NT2/D1 (cell line): ENCODE results near the gene ACTN2.

Experiments
- DNase-seq: peaks from one replicate; pipeline ENCODE4 v3.0.0-alpha.2; 2011; ENCODE audit warnings: low read depth, low spot score
- H3K27me3 ChIP-seq: 2 replicates; pipeline ENCODE4 v1.6.0; 2011; ENCODE audit warnings: mild to moderate bottlenecking; ENCODE audit not compliant: insufficient read length, insufficient read depth
- H3K36me3 ChIP-seq: 2 replicates; pipeline ENCODE4 v1.6.1; 2011; ENCODE audit warnings: mild to moderate bottlenecking, low read length, mixed read lengths; ENCODE audit not compliant: insufficient read depth, insufficient read length
- H3K4me1 ChIP-seq: 2 replicates; pipeline ENCODE4 v1.5.1; 2011; ENCODE audit not compliant: insufficient read depth, insufficient read length
- H3K4me3 ChIP-seq: 2 replicates; pipeline ENCODE4 v1.5.1; 2011; ENCODE audit warnings: low read depth; ENCODE audit not compliant: insufficient read length
- H3K9ac ChIP-seq: 2 replicates; pipeline ENCODE4 v1.6.0; 2011; ENCODE audit warnings: low read depth; ENCODE audit not compliant: insufficient read length
- H3K9me3 ChIP-seq: 2 replicates; pipeline ENCODE4 v1.5.1; 2011; ENCODE audit warnings: mild to moderate bottlenecking, low read length; ENCODE audit not compliant: insufficient read depth
- SUZ12 ChIP-seq: IDR thresholded peaks from 2 replicates; pipeline ENCODE4 v1.6.1; 2011; ENCODE audit not compliant: insufficient read length, insufficient read depth; ENCODE audit errors: extremely low read depth
- YY1 ChIP-seq: IDR thresholded peaks from 2 replicates; pipeline ENCODE4 v1.6.1; 2011; ENCODE audit not compliant: insufficient read length, insufficient read depth
- ZNF274 ChIP-seq: IDR thresholded peaks from 2 replicates; pipeline ENCODE4 v1.6.1; 2011; ENCODE audit warnings: mild to moderate bottlenecking, low read depth, low read length

The ACTN2 gene

DNA sequence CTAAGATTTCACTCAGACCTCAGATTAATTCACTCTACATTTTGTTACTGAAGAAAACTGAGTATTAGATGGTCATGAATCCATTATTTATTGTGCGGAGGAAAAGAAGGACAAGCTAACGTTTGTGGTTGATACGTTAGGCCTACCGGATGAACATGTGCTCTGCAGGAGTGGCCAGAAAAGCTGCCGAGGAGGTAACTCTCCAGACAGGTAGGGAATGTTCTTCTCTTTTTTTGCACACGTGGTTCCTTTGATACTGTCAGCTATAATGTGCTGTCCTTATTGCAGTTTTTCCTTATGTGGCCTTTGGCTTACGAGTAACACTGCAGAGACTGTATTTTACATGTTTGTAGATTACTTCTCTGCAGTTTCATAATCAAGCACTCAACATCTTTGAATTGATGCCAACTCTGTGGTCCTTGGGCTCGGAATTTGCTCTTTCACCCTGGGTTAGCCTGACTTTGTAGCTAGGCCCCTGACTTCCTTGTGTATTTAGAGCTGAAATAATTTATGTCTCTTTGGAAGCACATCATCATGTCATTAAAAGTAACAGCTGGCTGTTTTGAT, 122.3 kb downstream of the ACTN2 start:
- no peaks in the 10 kb centered on the region for H3K27me3 ChIP-seq
- peaks cover 64% of the 10 kb centered on the region for H3K36me3 ChIP-seq
- no peak for TF ChIP-seq YY1
- no peak for TF ChIP-seq ZNF274
- no peak for TF ChIP-seq SUZ12
- no peaks in the 10 kb centered on the region for H3K4me1 ChIP-seq
- no peak for DNase-seq
- no peak overlapping the region for H3K9ac ChIP-seq
- H3K9me3 ChIP-seq: no peaks in the 10 kb centered on the region
- no peak overlapping the region for H3K4me3 ChIP-seq

DNA sequence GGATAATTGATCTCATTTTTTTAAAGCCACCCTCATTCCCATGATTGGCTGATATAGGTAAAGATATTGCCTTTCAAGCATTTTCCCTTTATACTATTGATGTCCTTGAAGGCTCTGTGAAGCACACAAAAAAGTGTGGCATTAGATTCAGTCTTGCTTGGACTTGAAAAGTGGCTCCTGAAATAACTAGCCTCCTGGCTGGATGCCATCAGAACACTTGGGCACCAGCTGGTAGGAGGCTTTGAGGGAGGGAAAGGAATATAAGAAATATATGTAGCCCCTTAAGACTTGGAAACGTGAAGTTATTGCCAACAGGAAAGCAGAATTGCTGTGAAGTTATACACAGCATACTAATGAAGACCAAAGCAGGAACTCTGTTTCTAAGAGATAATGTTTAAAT, 122.8 kb downstream of the ACTN2 start:
- Histone ChIP-seq H3K9me3 (no peaks in the 10 kb centered on the region), H3K4me1 (no peaks in the 10 kb centered on the region), H3K9ac (no peak overlapping the region), H3K36me3 (peaks cover 61% of the 10 kb centered on the region), H3K27me3 (no peaks in the 10 kb centered on the region), H3K4me3 (no peak overlapping the region)
- no peak for TF ChIP-seq SUZ12
- no peak for TF ChIP-seq YY1
- no peak for TF ChIP-seq ZNF274
- DNase-seq: no peak

DNA sequence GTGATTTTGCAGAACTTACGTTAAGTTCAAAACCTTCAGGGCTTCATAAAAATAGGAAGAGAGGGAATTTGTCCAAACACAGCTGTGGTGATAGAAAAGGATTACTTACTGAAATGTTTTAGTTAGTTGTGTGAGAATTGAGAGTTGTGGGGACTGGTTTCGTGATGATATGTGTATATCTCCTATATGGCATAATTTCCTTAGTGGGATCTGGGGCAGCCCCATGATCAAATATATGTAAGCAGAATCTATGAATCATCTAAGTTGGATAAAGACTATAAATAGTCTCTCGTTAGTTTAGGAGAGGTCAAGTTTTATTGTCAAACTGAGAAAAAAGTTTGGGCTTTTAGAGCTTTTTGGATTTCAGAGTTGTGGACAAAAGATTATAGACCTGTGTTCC, 123.7 kb downstream of the ACTN2 start:
- Histone ChIP-seq H3K9me3 (no peaks in the 10 kb centered on the region), H3K4me1 (no peaks in the 10 kb centered on the region), H3K36me3 (peaks cover 63% of the 10 kb centered on the region), H3K27me3 (no peaks in the 10 kb centered on the region), H3K9ac (no peak overlapping the region), H3K4me3 (no peak overlapping the region)
- no peak for DNase-seq
- no peak for TF ChIP-seq YY1
- no peak for TF ChIP-seq SUZ12
- TF ChIP-seq ZNF274: no peak

DNA sequence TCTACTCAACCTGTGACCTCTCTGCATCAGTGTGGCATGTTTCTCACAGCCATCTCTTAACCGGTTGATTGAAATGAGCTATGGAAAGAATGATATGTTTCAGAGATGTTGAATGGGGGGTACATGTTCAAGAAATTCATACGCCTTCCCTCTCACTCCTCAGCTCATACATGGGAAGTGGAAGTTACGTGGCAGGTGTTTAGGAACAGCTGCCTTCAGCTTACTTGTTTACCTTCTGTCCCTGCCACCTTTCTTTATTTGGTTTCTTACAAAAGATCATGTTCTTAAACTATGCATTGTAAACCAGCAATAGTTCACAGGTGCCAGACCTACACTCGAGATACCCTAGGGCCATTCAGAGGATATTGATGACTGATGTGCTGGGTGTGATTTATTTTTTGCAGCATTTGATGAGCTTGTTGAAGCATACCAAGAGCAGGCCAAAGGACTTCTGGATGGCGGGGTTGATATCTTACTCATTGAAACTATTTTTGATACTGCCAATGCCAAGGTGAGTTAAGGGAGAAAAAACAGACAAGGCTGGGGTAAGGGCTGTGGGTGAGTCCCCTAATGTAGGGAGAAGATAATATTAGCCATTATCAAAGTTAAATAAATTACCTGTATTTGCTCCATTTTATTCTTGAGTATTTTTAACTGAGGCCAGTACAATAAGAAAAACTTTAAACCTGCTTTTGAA, 126.2 kb downstream of the ACTN2 start:
- TF ChIP-seq ZNF274 (no peak), SUZ12 (no peak), YY1 (no peak)
- peaks cover 74% of the 10 kb centered on the region for H3K36me3 ChIP-seq
- H3K4me1 ChIP-seq: no peaks in the 10 kb centered on the region
- no peaks in the 10 kb centered on the region for H3K9me3 ChIP-seq
- no peak overlapping the region for H3K4me3 ChIP-seq
- H3K9ac ChIP-seq: no peak overlapping the region
- DNase-seq: no peak
- H3K27me3 ChIP-seq: no peaks in the 10 kb centered on the region
